K562 (cell line): Measurements from ENCODE around the gene GPR162. TPM values are rescaled to one million over a fixed set of nuclear protein-coding genes. Genes with fewer than 3 reads are reported as not detected.

Experiments
- CEBPG ChIP-seq, 3 experiments: fragments of 200-800 bp in 1 of 3; sonication (Bioruptor generic) in 1 of 3; sonication (generic) in 1 of 3; formaldehyde crosslinking in 1 of 3; IDR thresholded peaks in 2 of 3; conservative IDR thresholded peaks in 1 of 3; 2 replicates each; pipeline versions ENCODE4 v1.6.1 to v1.8.0; 2016 to 2022; ENCODE audit warnings: missing compliant biosample characterization in 2 of 3, missing genetic modification characterization in 2 of 3, mild to moderate bottlenecking in 1 of 3, missing genetic modification reagents in 1 of 3
- FOXK1 ChIP-seq: sonication (generic); formaldehyde crosslinking; IDR thresholded peaks from 2 replicates; pipeline ENCODE4 v1.8.0; 2022; ENCODE audit warnings: missing genetic modification reagents, mild to moderate bottlenecking, borderline replicate concordance
- NCOR1 ChIP-seq: fragments of 450-650 bp; IDR thresholded peaks from 2 replicates; pipeline ENCODE4 v1.6.1; 2016; ENCODE audit warnings: mild to moderate bottlenecking, moderate library complexity
- POLR2AphosphoS5 ChIP-seq: IDR thresholded peaks from 2 replicates; pipeline ENCODE4 v1.6.1; 2011; ENCODE audit warnings: mild to moderate bottlenecking, low read depth, low read length, moderate library complexity; ENCODE audit not compliant: control insufficient read depth, insufficient read depth
- RBFOX2 ChIP-seq: fragments of 200-400 bp; formaldehyde crosslinking; IDR thresholded peaks from 2 replicates; pipeline ENCODE4 v1.6.1; 2017; ENCODE audit warnings: low read depth, mild to moderate bottlenecking, low read length, moderate library complexity
- TAL1 ChIP-seq: fragments of 450-650 bp; IDR thresholded peaks from 2 replicates; pipeline ENCODE4 v1.6.1; 2016; ENCODE audit warnings: mild to moderate bottlenecking
- TEAD4 ChIP-seq, 2 experiments: sonication (generic) in 1 of 2; formaldehyde crosslinking in 1 of 2; IDR thresholded peaks; 2 replicates each; pipeline versions ENCODE4 v1.6.1 to v1.8.0; 2012 to 2022; ENCODE audit warnings: borderline replicate concordance in 1 of 2, inconsistent platforms in 1 of 2, low read length in 1 of 2, mild to moderate bottlenecking in 1 of 2, missing genetic modification reagents in 1 of 2
- ZNF77 ChIP-seq: fragments of 250-450 bp; sonication (Bioruptor Pico); IDR thresholded peaks from 2 replicates; pipeline ENCODE4 v1.5.0; 2020
- polyA plus RNA-seq, 8 experiments: library from polyadenylated mRNA; depleted of rRNA in 4 of 8; stranded (reverse) in 5 of 8; unstranded in 3 of 8; fragments of >200 nt; fragmentation: Nextera tagmentation in 2 of 8; fragmentation: Illumina TruSeq in 1 of 8; extraction: Ambion mirVana in 2 of 8; extraction: Trizol in 1 of 8; gene quantifications; 2 replicates each; pipeline versions ENCODE4 v1.2.1 to v1.2.3, GENCODE V29; 2011 to 2014; ENCODE audit warnings: inconsistent platforms in 1 of 8, missing spikeins in 1 of 8
- total RNA-seq, 7 experiments: library from RNA; depleted of rRNA in 6 of 7; stranded (reverse); fragments of >200 nt in 6 of 7; fragmentation: Illumina TruSeq in 2 of 7; extraction: Trizol in 2 of 7; gene quantifications; 2 replicates each; pipeline versions ENCODE4 v1.2.1 to v1.2.3, GENCODE V29; 2011 to 2021; ENCODE audit warnings: low replicate concordance in 1 of 7
- TF ChIP-seq, protein P1 (sequence below): fragments of 450-650 bp; IDR thresholded peaks from 2 replicates; pipeline ENCODE4 v1.6.1; 2017; ENCODE audit warnings: mild to moderate bottlenecking, moderate library complexity
- TF ChIP-seq, protein P2 (sequence below): sonication (generic); formaldehyde crosslinking; IDR thresholded peaks from 2 replicates; pipeline ENCODE4 v1.8.0; 2023; ENCODE audit warnings: mild to moderate bottlenecking, missing genetic modification reagents
- TF ChIP-seq, protein P3 (sequence below): fragments of 200-800 bp; sonication (Bioruptor generic); IDR thresholded peaks from 2 replicates; pipeline ENCODE4 v1.6.1; 2017; ENCODE audit warnings: missing genetic modification characterization, missing compliant biosample characterization
- TF ChIP-seq, protein P4 (sequence below): sonication (generic); formaldehyde crosslinking; IDR thresholded peaks from 2 replicates; pipeline ENCODE4 v1.8.1; 2022; ENCODE audit warnings: missing genetic modification reagents

The GPR162 gene
- total and polyA plus RNA-seq, 9 of the 15 experiments (the other 6 are each of a cell fraction or from before 2014, with no cell fraction given) = 0.65 to 1.8 (median 1.1) TPM; not detected in 2

DNA sequence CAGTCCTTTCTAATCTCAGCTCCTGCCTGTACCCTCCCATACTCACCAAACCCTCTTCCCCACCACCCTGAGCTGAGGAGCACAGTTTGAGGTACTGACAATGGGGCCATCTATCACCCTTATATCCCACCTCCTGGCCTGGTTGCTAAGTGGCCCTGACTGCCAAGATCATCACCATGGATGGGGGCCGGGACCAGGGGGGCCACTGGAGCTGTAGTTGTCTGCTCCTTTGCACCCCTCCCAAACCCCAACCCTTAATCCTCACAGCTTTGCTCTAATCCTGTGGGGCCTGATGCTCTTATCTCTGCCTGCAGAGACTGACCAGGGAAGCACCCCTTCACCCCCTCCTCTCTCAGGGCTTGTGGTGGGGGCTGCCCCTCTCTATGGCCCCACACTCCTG is 18.7 kb downstream of the GPR162 start (continued):
- TF ChIP-seq, protein P1, sequence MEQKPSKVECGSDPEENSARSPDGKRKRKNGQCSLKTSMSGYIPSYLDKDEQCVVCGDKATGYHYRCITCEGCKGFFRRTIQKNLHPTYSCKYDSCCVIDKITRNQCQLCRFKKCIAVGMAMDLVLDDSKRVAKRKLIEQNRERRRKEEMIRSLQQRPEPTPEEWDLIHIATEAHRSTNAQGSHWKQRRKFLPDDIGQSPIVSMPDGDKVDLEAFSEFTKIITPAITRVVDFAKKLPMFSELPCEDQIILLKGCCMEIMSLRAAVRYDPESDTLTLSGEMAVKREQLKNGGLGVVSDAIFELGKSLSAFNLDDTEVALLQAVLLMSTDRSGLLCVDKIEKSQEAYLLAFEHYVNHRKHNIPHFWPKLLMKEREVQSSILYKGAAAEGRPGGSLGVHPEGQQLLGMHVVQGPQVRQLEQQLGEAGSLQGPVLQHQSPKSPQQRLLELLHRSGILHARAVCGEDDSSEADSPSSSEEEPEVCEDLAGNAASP = no peak
- TF ChIP-seq CEBPG (CRISPR knock-in tag; IDR thresholded peaks at IDR 0.05) (no peak), CEBPG (tag; conservative IDR thresholded peaks at IDR 0.05 in 1 of 2, IDR thresholded peaks at IDR 0.05 in 1 of 2) (no peak), FOXK1 (no peak), ZNF77 (no peak), NCOR1 (peak; percentile 34; the same call in 1 of the 2 replicates), TAL1 (peak; percentile 56; the same call in 1 of the 2 replicates), TEAD4 (IDR thresholded peaks at IDR 0.05; ENCODE audit: low read length) (0 out of 2 replicates have a peak, but pooled peaks have one; percentile 32), TEAD4 (CRISPR knock-in tag; IDR thresholded peaks at IDR 0.05; ENCODE audit: borderline replicate concordance) (no peak), RBFOX2 (no peak), POLR2AphosphoS5 (no peak)
- TF ChIP-seq, protein P2, sequence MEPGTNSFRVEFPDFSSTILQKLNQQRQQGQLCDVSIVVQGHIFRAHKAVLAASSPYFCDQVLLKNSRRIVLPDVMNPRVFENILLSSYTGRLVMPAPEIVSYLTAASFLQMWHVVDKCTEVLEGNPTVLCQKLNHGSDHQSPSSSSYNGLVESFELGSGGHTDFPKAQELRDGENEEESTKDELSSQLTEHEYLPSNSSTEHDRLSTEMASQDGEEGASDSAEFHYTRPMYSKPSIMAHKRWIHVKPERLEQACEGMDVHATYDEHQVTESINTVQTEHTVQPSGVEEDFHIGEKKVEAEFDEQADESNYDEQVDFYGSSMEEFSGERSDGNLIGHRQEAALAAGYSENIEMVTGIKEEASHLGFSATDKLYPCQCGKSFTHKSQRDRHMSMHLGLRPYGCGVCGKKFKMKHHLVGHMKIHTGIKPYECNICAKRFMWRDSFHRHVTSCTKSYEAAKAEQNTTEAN (CRISPR knock-in tag) = no peak
- TF ChIP-seq, protein P3, sequence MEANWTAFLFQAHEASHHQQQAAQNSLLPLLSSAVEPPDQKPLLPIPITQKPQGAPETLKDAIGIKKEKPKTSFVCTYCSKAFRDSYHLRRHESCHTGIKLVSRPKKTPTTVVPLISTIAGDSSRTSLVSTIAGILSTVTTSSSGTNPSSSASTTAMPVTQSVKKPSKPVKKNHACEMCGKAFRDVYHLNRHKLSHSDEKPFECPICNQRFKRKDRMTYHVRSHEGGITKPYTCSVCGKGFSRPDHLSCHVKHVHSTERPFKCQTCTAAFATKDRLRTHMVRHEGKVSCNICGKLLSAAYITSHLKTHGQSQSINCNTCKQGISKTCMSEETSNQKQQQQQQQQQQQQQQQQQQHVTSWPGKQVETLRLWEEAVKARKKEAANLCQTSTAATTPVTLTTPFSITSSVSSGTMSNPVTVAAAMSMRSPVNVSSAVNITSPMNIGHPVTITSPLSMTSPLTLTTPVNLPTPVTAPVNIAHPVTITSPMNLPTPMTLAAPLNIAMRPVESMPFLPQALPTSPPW (CRISPR knock-in tag) = peak; percentile 81
- TF ChIP-seq, protein P4, sequence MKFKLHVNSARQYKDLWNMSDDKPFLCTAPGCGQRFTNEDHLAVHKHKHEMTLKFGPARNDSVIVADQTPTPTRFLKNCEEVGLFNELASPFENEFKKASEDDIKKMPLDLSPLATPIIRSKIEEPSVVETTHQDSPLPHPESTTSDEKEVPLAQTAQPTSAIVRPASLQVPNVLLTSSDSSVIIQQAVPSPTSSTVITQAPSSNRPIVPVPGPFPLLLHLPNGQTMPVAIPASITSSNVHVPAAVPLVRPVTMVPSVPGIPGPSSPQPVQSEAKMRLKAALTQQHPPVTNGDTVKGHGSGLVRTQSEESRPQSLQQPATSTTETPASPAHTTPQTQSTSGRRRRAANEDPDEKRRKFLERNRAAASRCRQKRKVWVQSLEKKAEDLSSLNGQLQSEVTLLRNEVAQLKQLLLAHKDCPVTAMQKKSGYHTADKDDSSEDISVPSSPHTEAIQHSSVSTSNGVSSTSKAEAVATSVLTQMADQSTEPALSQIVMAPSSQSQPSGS = no peak
